H9 (cell line): ENCODE data around the gene LSP1. TPM values are rescaled to one million over a fixed set of nuclear protein-coding genes. Genes with fewer than 3 reads are reported as not detected.

Experiments
- DNase-seq: peaks from one replicate; pipeline ENCODE4 v3.0.0-alpha.2; 2017
- H2AFZ ChIP-seq: one replicate; pipeline ENCODE4 v1.6.1; 2013; ENCODE audit warnings: mild to moderate bottlenecking, low read length, control low read depth, moderate library complexity
- H2AK5ac ChIP-seq: 2 replicates; pipeline ENCODE4 v1.6.1; 2013; ENCODE audit warnings: low read length, control low read depth, mixed read lengths; ENCODE audit not compliant: insufficient read length
- H2BK120ac ChIP-seq: one replicate; pipeline ENCODE4 v1.6.1; 2013; ENCODE audit warnings: low read depth, mild to moderate bottlenecking, low read length, control low read depth, inconsistent platforms; ENCODE audit not compliant: poor library complexity, severe bottlenecking
- H2BK12ac ChIP-seq: 2 replicates; pipeline ENCODE4 v1.6.1; 2013; ENCODE audit warnings: low read length, control low read depth, mixed read lengths, low read depth; ENCODE audit not compliant: insufficient read length
- H2BK15ac ChIP-seq: 2 replicates; pipeline ENCODE4 v1.6.1; 2013; ENCODE audit warnings: low read depth, low read length, control low read depth
- H2BK20ac ChIP-seq: one replicate; pipeline ENCODE4 v1.6.1; 2013; ENCODE audit warnings: low read depth, mild to moderate bottlenecking, low read length, control low read depth, inconsistent platforms; ENCODE audit not compliant: poor library complexity, severe bottlenecking
- H2BK5ac ChIP-seq: 2 replicates; pipeline ENCODE4 v1.6.1; 2013; ENCODE audit warnings: low read length, control low read depth, mixed read lengths; ENCODE audit not compliant: insufficient read length
- H3K14ac ChIP-seq: 2 replicates; pipeline ENCODE4 v1.6.1; 2013; ENCODE audit warnings: low read length, control low read depth; ENCODE audit not compliant: insufficient read depth
- H3K18ac ChIP-seq: 2 replicates; pipeline ENCODE4 v1.6.1; 2013; ENCODE audit warnings: low read depth, mild to moderate bottlenecking, mixed read lengths, low read length, control low read depth; ENCODE audit not compliant: insufficient read length
- H3K23ac ChIP-seq: 2 replicates; pipeline ENCODE4 v1.6.1; 2013; ENCODE audit warnings: low read length, control low read depth, mixed read lengths, low read depth; ENCODE audit not compliant: insufficient read length
- H3K23me2 ChIP-seq: 2 replicates; pipeline ENCODE4 v1.6.1; 2013; ENCODE audit warnings: low read depth, mild to moderate bottlenecking, mixed read lengths, low read length, control low read depth; ENCODE audit not compliant: insufficient read length, poor library complexity, severe bottlenecking
- H3K27ac ChIP-seq: 2 replicates; pipeline ENCODE4 v1.5.1; 2013; ENCODE audit warnings: low read length, control low read depth, mixed read lengths, low read depth; ENCODE audit not compliant: insufficient read length
- H3K27me3 ChIP-seq: 2 replicates; pipeline ENCODE4 v1.6.1; 2013; ENCODE audit warnings: low read length, control low read depth, inconsistent platforms; ENCODE audit not compliant: insufficient read depth
- H3K4ac ChIP-seq: 2 replicates; pipeline ENCODE4 v1.6.1; 2013; ENCODE audit warnings: low read depth, mild to moderate bottlenecking, control low read depth, inconsistent platforms, low read length, moderate library complexity
- H3K4me1 ChIP-seq: 2 replicates; pipeline ENCODE4 v1.6.1; 2013; ENCODE audit warnings: low read length, control low read depth, inconsistent platforms; ENCODE audit not compliant: insufficient read depth
- H3K4me2 ChIP-seq: 2 replicates; pipeline ENCODE4 v1.6.1; 2013; ENCODE audit warnings: low read length, control low read depth, mixed read lengths; ENCODE audit not compliant: insufficient read length, insufficient read depth
- H3K56ac ChIP-seq: 2 replicates; pipeline ENCODE4 v1.6.1; 2013; ENCODE audit warnings: low read depth, mild to moderate bottlenecking, mixed read lengths, low read length, control low read depth; ENCODE audit not compliant: insufficient read length
- H3K79me1 ChIP-seq: 2 replicates; pipeline ENCODE4 v1.6.1; 2013; ENCODE audit warnings: low read depth, mild to moderate bottlenecking, moderate library complexity, low read length, control low read depth, inconsistent platforms; ENCODE audit not compliant: insufficient read depth, poor library complexity, severe bottlenecking
- H3K79me2 ChIP-seq: 2 replicates; pipeline ENCODE4 v1.6.1; 2013; ENCODE audit warnings: low read length, control low read depth, inconsistent platforms; ENCODE audit not compliant: insufficient read depth
- H3K9ac ChIP-seq: 2 replicates; pipeline ENCODE4 v1.6.1; 2013; ENCODE audit warnings: low read length, control low read depth, mixed read lengths; ENCODE audit not compliant: insufficient read length; ENCODE audit errors: extremely low read depth
- H3K9me3 ChIP-seq: one replicate; pipeline ENCODE4 v1.6.1; 2013; ENCODE audit warnings: low read depth, low read length, inconsistent platforms; ENCODE audit not compliant: control insufficient read depth
- H3T11ph ChIP-seq: one replicate; pipeline ENCODE4 v1.6.1; 2013; ENCODE audit warnings: mild to moderate bottlenecking, low read length, control low read depth, inconsistent platforms
- H4K20me1 ChIP-seq: one replicate; pipeline ENCODE4 v1.6.1; 2013; ENCODE audit not compliant: control insufficient read depth, insufficient read length, insufficient read depth
- H4K5ac ChIP-seq: 2 replicates; pipeline ENCODE4 v1.6.1; 2013; ENCODE audit warnings: low read depth, mild to moderate bottlenecking, mixed read lengths, low read length, control low read depth; ENCODE audit not compliant: insufficient read length
- H4K8ac ChIP-seq: replicated peaks from 2 replicates; pipeline ENCODE4 v1.6.1; 2013; ENCODE audit warnings: low read length, control low read depth, mixed read lengths, low read depth; ENCODE audit not compliant: insufficient read length
- H4K91ac ChIP-seq: 2 replicates; pipeline ENCODE4 v1.6.1; 2013; ENCODE audit warnings: low read depth, mild to moderate bottlenecking, moderate library complexity, mixed read lengths, low read length, control low read depth; ENCODE audit not compliant: insufficient read length
- H3K27ac Mint-ChIP-seq, 3 experiments: 2 replicates in 2 of 3; 3 replicates in 1 of 3; pipeline ENCODE4 v1.8.0; 2020 to 2021; ENCODE audit warnings: mixed read lengths in 3 of 3, mild to moderate bottlenecking in 1 of 3, moderate library complexity in 1 of 3
- H3K27me3 Mint-ChIP-seq: 2 replicates; pipeline ENCODE4 v1.8.0; 2021; ENCODE audit warnings: low read depth, mild to moderate bottlenecking, moderate library complexity, mixed read lengths
- H3K36me3 Mint-ChIP-seq, 3 experiments: 2 replicates in 2 of 3; 3 replicates in 1 of 3; pipeline ENCODE4 v1.8.0; 2020 to 2021; ENCODE audit warnings: low read depth in 3 of 3, mixed read lengths in 3 of 3; ENCODE audit not compliant: insufficient read depth in 1 of 3
- H3K4me1 Mint-ChIP-seq, 2 experiments: 2 replicates each; pipeline ENCODE4 v1.8.0; 2020; ENCODE audit warnings: mixed read lengths in 2 of 2
- H3K4me3 Mint-ChIP-seq, 2 experiments: 2 replicates in 1 of 2; 3 replicates in 1 of 2; pipeline ENCODE4 v1.8.0; 2020 to 2021; ENCODE audit warnings: mild to moderate bottlenecking in 2 of 2, mixed read lengths in 2 of 2, moderate library complexity in 1 of 2
- H3K9me3 Mint-ChIP-seq, 2 experiments: 2 replicates in 1 of 2; 3 replicates in 1 of 2; pipeline ENCODE4 v1.8.0; 2020; ENCODE audit warnings: mild to moderate bottlenecking in 2 of 2, mixed read lengths in 2 of 2, moderate library complexity in 1 of 2
- CTCF ChIP-seq: fragments of 200-600 bp; sonication (generic); conservative IDR thresholded peaks from 3 replicates; pipeline ENCODE4 v1.8.0; 2021; ENCODE audit warnings: antibody characterized with exemption, mild to moderate bottlenecking
- WGBS: extraction: QIAGEN DNeasy Blood & Tissue Kit; methylation state at CpG from one replicate; pipeline ENCODE4 v1.1.7; 2013; ENCODE audit warnings: missing lambda C conversion rate, low lambda C conversion rate, mixed read lengths; ENCODE audit not compliant: insufficient read length; ENCODE audit errors: extremely low coverage; 5-methylcytosine and 5-hydroxymethylcytosine counted together
- total RNA-seq: library from RNA; stranded (reverse); gene quantifications from 2 replicates; pipeline ENCODE4 v1.2.1, GENCODE V29; 2021

The LSP1 gene
- total RNA-seq, 1 experiment from 2014 or later, result not detected

GRCh38 chr11:1838426-1839144 lies 14.3 kb upstream of the LSP1 start, which contains the start of gene TNNI2:
TSS of gene TNNI2 (plus strand) at chr11:1838981. CDS start at chr11:1839697, 716 bp downstream.
- Histone ChIP-seq H2AFZ (no peak within 1 kb of the TSS), H2BK20ac (no peak within 1 kb of the TSS), H3K79me2 (no peaks in the 10 kb centered on the region), H3K4me1 (no peaks in the 10 kb centered on the region), H2BK5ac (no peak within 1 kb of the TSS), H4K20me1 (no peaks in the 10 kb centered on the region), H3K14ac (no peak within 1 kb of the TSS), H4K5ac (no peak within 1 kb of the TSS), H3K4me2 (no peak within 1 kb of the TSS), H3K9me3 (no peaks in the 10 kb centered on the region), H3T11ph (no peak within 1 kb of the TSS), H3K18ac (no peak within 1 kb of the TSS), H3K4ac (no peak within 1 kb of the TSS), H3K9ac (no peak within 1 kb of the TSS), H2BK15ac (no peak within 1 kb of the TSS), H3K56ac (no peak within 1 kb of the TSS), H3K23ac (no peak within 1 kb of the TSS), H3K27me3 (no peaks in the 10 kb centered on the region), H3K27ac (no peak within 1 kb of the TSS), H2BK120ac (no peak within 1 kb of the TSS), H2AK5ac (no peak within 1 kb of the TSS), H4K8ac (no peak within 1 kb of the TSS), H2BK12ac (no peak within 1 kb of the TSS), H3K79me1 (no peaks in the 10 kb centered on the region), H3K23me2 (no peaks in the 10 kb centered on the region), H4K91ac (no peak within 1 kb of the TSS)
- Mint-ChIP-seq H3K4me1 (peaks cover 0 to 1% of the 10 kb centered on the region in 2 experiments; a peak in 2 of 4 replicates), H3K27me3 (peaks cover 2% of the 10 kb centered on the region), H3K9me3 (no peaks in the 10 kb centered on the region; a peak in 1 of 5 replicates), H3K4me3 (no peak within 1 kb of the TSS), H3K27ac (peak within 1 kb of the TSS in 1 of 3 experiments; percentile 55; a peak in 1 of 7 replicates), H3K36me3 (no peaks in the 10 kb centered on the region)
- no CpG with 5 or more reads among the region's 32 CpGs for whole genome bisulfite sequencing
- DNase-seq, result no peak
- TF ChIP-seq CTCF, result no peak
